Coronary artery (tissue), 2 donors: Measurements from ENCODE around the gene GALNT18.

Source experiments
- DNase-seq: peaks from one replicate; pipeline ENCODE4 v3.0.0-alpha.2; 2017; ENCODE audit warnings: low spot score
- H3K27ac ChIP-seq, 2 donors: fragments of 200-600 bp; sonication (generic); one replicate each; pipeline ENCODE4 v1.5.1; 2016 to 2019
- H3K4me3 ChIP-seq: fragments of 200-600 bp; sonication (generic); 2 replicates; pipeline ENCODE4 v1.5.1; 2016; ENCODE audit warnings: mild to moderate bottlenecking, moderate library complexity
- CTCF ChIP-seq: fragments of 200-600 bp; sonication (generic); IDR thresholded peaks from one replicate; pipeline ENCODE4 v1.5.1; 2019; ENCODE audit warnings: antibody characterized with exemption

Gene GALNT18

GRCh38 chr11:11334607-11335006 is 287.2 kb downstream of the GALNT18 start:
- no peak overlapping the region for H3K4me3 ChIP-seq
- no peak for DNase-seq
- H3K27ac ChIP-seq, result no peak overlapping the region
- no peak for TF ChIP-seq CTCF

GRCh38 chr11:11332141-11332710 is 289.6 kb downstream of the GALNT18 start:
- no peak for DNase-seq
- no peak for TF ChIP-seq CTCF
- Histone ChIP-seq H3K4me3 (no peak overlapping the region), H3K27ac (no peak overlapping the region)

- Histone ChIP-seq H3K4me3 (no peak overlapping the region), H3K27ac (no peak overlapping the region)
- no peak for TF ChIP-seq CTCF
- DNase-seq, result no peak
These were observed 292.6 kb downstream of the GALNT18 start for GRCh38 chr11:11329062-11329806.

GRCh38 chr11:11324090-11324489 is 297.7 kb downstream of the GALNT18 start:
- H3K27ac ChIP-seq, result no peak overlapping the region
- no peak overlapping the region for H3K4me3 ChIP-seq
- no peak for TF ChIP-seq CTCF
- no peak for DNase-seq

- no peak overlapping the region for H3K4me3 ChIP-seq
- TF ChIP-seq CTCF, result no peak
- no peak for DNase-seq
- no peak overlapping the region for H3K27ac ChIP-seq
These were observed 299.7 kb downstream of the GALNT18 start for GRCh38 chr11:11322101-11322500.

- TF ChIP-seq CTCF, result no peak
- DNase-seq, result no peak
- Histone ChIP-seq H3K27ac (no peak overlapping the region), H3K4me3 (no peak overlapping the region)
These were observed 301.0 kb downstream of the GALNT18 start for GRCh38 chr11:11320825-11321224.

GRCh38 chr11:11318961-11319360 is 302.8 kb downstream of the GALNT18 start:
- no peak overlapping the region for H3K4me3 ChIP-seq
- no peak overlapping the region for H3K27ac ChIP-seq
- TF ChIP-seq CTCF, result no peak
- no peak for DNase-seq
